Activated T-cell treated with anti-CD3 and anti-CD28 coated beads for 1 hour (primary cell): ENCODE measurements around the gene SLC6A7.
"Not testable (repeated sequence)": the region's sequence is repeated elsewhere in the genome, so short reads cannot be mapped to it uniquely, and the experiment has no call there.

ENCODE experiments used
- DNase-seq: peaks from one replicate; pipeline ENCODE4 v3.0.0-alpha.2; 2020; ENCODE audit warnings: low read depth

Gene SLC6A7

GRCh38 chr5:150219142-150219541 lies 29.3 kb downstream of the SLC6A7 start:
- no peak for DNase-seq

DNA sequence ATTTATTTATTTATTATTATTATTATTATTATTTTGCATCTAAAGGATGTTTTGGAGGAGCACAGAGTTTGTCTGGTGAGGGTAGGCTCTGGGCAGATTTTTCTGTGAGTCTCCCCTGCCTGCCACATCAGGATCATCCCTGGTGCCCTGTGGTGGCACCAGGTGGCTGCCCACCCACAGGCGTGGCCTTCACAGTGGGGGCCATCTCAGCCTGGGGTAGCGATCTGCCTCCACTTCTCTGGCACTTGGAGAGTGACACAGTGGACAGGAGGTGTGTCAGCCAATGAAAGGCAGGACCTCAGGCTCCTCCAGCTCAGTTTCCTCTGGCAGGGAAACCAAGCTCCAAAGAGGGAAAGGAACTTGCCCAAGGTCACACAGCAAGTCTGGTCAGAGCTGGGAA lies 30.0 kb downstream of the SLC6A7 start:
- DNase-seq, result no peak

- DNase-seq, result no peak
Observed at GRCh38 chr5:150221471-150221870, 31.6 kb downstream of the SLC6A7 start.

DNA sequence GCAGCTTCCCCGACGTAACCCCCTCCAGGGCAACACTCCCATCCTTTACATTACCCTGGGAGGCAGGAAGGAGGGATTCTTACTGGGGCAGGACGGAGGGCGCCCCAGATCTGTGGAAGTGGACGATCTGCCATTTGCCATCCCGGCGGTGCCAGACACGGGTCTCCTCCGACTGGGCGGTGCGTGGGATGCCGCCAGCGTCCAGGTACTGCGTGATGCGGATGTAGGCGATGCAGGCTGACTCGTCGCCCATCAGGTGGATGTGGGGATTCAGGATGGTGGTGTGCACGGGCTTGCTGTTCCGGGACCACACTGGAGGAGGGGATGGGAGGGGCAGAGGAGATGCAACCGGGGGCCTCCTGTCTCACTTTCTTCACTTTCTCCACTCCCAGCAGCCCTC lies 33.0 kb downstream of the SLC6A7 start:
- no peak for DNase-seq

GRCh38 chr5:150223474-150223873 lies 33.6 kb downstream of the SLC6A7 start:
- no peak for DNase-seq

- DNase-seq, result no peak
Observed at GRCh38 chr5:150224483-150225027, 34.7 kb downstream of the SLC6A7 start.

- no peak for DNase-seq
Observed at GRCh38 chr5:150227036-150227435, 37.2 kb downstream of the SLC6A7 start.

- DNase-seq, result no peak
Observed at GRCh38 chr5:150227606-150228273, 37.9 kb downstream of the SLC6A7 start.

DNA sequence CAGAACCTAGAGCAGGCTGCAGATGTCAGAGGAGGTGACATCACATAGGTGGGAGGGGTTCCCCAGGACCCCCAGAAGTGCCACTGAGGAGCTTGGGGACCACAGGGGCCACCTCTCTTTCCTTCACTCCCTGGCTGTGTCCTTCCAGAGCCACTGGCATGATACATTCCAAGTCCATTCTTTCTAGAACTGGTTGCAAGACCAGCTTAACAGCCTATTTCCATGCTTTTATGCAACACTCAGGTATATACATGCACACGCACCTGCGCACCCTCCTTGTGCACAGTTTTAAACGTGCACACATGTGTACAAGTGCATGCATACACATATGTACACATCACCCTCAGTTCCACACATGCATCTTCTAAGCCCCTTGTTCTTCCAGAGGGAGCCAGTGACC lies 39.7 kb downstream of the SLC6A7 start:
- DNase-seq, result no peak

DNA sequence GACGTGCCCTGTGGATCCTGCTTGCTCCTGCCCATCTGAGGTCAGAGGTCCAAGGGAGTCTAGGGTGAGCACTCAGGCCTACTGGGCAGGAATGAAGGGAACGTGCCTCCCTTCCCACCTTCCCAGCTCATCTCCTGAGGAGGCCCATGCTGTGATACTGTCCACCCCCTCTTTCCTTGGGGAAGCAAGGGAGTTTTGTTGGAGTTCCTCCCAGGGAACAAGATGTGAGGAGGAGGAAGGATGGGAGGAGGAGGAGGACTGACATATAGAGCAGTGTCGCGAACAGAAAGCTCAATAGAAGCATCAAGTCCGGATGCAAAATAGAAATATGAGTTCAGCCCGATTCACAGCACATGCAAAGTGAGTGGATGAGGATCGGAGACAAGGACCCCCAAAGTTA lies 41.0 kb downstream of the SLC6A7 start:
- DNase-seq, result no peak

GRCh38 chr5:150233706-150234105 lies 43.8 kb downstream of the SLC6A7 start:
- not testable (repeated sequence) for DNase-seq

DNA sequence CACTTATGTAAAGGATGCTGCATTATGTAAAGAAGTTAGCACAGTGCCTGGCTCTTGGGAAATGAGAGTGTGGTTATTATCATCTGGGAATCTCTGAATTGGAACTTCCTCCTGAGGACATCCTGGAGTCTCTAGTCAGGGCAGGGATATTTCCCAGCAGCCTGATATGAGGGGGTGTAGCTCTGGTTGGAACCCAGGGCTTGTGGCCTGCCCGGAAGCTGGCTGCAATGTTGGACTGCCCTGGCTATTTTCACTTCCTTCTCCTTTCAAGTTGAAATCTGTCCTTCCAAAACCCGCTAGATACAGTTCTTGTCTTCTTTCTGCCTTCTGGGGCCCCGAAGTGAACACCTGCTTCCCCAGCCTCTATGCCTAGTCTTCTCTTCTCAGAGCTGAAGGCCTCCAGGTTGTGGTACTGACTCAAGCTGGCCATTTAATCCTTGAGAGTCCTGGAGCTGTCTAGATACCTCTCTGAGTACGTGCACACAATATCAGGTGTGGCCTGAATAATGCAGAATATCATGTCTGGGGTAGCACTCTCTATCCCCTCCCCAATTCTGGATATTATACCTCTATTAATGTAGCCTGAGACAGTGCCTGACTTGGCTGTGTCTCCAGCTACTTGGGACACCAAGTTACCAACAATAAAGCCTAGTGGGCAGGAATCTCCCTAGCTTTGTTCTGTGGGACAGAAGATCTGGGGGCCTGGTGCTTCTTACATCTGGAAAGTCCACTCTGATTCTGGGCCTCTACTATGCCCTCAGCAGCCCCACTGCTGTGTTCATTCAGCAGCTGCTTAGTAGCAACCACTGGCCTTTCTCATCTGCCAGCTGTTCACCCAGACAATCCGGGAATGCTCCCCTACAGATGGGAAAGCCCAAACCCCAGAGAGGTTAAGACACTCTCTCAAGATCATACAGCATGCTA lies 45.0 kb downstream of the SLC6A7 start:
- no peak for DNase-seq

DNA sequence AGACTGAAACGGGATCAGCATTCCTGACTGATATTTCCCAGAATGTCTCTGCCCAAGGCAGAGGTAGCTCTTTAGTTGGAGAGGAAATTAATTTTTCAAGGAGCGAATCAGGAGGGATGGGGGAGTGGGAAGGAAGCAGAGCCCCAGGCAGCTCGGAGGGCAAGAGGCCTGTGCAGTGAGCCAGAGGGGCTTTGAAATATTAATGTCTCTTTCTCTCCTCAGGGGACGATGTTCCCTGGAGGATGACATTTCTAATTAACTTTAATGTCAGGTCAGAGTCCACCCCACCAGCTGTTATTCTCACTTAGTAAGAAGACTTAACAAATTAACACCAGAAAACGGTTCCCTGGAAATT lies 45.6 kb downstream of the SLC6A7 start:
- DNase-seq, result no peak

- no peak for DNase-seq
Observed at GRCh38 chr5:150236313-150236712, 46.5 kb downstream of the SLC6A7 start.

GRCh38 chr5:150236981-150237754 lies 47.3 kb downstream of the SLC6A7 start:
- no peak for DNase-seq

DNA sequence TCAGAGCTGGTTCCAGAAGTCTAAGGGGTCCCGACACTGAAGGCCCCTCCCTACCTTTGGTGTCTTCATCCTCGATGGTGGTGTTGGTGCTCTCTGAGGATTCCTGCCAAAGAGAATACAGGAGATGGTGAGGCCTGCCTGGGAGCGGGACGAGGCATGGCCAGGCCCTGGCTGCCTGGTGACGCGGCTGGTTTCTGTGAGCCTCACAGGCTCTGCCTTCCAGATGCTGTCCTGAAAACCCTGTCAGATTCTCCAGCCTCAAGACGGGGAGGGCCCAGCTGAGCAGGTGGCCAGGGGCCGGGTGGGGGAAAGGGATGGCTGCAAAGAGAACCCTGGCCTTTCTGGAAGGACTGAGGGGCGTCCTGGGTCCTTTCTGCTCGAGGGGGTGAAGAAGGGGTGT lies 48.8 kb downstream of the SLC6A7 start:
- no peak for DNase-seq

DNA sequence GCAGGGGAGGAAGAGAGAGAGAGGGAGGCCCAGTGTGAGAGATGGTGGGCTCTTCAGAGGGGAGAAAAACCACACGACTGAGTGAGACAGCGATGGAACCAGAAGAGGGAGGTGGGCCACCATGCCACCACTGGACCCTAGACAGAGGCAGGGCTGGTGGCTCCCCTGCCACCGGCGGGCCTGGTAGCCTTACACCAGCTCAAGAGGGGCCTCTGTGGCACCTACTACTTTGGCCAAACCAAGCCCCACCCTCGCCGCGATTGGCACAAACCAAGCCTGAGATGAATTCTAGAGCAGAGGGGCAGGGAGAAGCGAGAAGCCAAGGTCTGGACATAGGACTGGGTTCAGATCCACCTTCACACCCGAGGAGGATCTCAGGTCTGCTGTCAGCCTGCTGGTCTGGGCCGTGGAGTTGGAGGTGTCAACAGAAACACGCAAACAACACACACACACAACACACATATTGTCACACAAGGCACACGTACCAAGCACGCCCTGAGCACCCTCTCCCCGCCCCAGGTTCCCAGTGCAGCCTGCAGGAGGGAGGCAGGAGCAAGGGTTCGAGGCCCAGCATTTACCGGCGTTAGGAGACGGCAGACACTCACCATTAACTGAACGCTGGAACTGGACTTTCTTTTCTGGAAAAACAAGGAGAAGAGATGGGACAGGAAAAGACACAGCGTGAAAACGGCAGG lies 49.4 kb downstream of the SLC6A7 start:
- DNase-seq, result no peak

DNA sequence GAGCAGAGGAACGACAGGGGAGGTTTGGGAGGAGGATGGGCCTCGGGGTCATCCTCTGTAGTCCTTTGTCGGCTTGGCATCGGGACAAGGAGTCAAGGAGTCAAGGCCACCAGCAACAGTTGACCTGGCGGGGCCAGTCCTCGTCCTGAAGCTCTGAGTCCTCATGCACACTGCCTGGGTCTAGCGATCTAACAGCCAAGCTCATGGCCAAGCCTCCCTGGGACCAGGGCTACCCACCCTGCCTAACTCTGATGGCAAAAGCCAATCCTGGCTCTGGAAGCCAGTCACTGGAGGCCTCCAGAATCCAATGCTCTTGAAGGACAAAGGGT lies 49.9 kb downstream of the SLC6A7 start:
- no peak for DNase-seq

DNA sequence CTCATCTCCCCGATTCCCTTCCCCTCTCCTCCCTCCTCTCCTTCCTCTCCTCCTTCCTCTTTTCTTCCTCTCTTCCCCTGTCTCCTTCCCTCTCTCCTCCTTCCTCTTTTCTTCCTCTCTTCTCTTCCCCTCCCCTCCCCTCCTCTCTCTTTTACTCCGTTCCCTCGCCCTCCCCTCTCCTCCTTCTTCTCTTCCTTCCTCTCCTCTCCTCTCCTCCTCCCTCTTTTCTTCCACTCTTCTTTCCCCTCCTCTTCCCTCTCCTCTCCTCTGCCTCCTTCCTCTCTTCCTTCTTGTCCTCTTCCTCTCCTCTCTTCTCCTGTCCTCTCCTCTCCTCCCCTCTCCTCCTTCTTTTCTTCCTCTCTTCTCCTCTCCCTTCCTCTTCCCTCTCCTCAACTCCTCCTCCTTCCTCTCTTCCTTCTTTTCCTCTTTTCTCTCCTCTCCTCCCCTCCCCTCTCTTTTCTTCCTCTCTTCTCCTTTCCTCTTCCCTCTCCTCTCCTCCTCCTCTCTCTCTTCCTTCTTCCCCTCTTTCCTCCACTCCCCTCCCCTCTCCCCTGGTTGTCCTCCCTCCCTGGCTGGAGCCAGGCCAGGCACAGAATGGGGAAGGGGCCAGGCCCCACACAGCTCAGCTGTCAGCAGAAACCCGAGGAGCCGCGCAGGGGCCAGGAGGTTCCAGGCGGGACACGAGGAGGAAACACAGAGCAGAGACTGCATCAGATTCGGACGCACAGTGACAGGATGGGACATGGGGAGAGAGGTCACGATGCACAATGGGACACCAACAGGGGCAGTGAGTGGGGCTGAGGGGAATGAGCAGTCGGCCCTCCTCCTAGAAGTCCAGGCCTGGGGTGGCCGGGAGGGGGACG lies 51.7 kb downstream of the SLC6A7 start:
- DNase-seq, result no peak

DNA sequence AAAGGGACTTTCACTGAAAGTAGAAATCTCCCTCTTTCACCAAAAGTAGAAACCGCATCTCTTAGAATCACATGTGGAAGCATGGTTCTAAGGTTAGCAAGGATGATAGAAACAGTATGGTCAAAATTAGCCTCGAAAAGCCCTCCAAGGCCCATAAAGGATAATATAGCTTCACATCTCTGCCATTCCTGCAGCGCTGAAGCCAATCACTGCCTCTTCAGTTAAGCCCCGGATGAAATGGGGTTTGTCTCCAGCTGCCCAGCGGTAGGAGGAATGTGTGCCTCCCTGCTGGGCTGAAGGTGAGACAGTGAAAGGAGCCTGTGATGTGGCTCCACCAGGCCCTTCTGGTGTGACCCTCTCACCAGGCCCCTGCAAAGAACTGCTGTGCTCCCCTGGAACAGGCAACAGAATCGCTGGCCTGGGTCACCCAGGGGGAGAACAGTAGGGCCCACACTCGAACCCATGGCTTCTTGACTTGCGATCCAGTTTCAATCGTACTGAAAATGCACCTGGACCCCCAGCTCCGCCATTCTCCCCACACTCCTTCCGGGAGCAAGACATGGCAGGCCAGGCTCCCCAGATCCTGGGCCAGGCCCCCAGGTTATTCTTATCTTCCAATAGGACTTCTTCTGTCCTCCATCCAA lies 52.5 kb downstream of the SLC6A7 start:
- DNase-seq, result no peak

DNA sequence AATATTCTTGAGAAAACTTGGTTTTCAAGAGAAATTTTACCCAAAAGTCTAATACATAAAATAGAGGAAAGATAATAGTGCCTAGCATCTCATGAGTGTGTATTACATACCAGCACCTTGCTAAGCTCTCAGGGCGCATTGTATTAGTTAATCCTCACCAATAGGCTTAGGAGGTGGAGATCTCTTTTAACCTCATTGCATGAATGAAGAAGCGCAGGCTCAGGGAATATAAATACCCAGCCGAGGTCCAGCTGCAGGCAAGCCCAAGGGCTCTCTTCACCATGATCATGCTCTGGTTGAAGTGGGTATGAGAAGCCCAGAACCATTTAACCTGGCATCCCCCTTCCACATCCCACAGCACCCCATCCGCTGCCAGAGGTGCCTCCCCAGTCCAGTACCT lies 53.7 kb downstream of the SLC6A7 start:
- no peak for DNase-seq
